Measurements from ENCODE around the gene PTPRCAP. TPM values are rescaled to one million over a fixed set of nuclear protein-coding genes. Genes with fewer than 3 reads are reported as not detected.
"Not testable (repeated sequence)": the region's sequence is repeated elsewhere in the genome, so short reads cannot be mapped to it uniquely, and the experiment has no call there.

The PTPRCAP gene
- polyA plus RNA-seq, 1 donor from 2014 or later, result 3.4 TPM

- Histone ChIP-seq H3K9me3 (ENCODE audit: low read length) (no peaks in the 10 kb centered on the region), H3K27me3 (ENCODE audit: insufficient read depth, low read depth, low read length) (no peaks in the 10 kb centered on the region), H3K4me2 (ENCODE audit: low read length) (no peak overlapping the region), H3K36me3 (ENCODE audit: insufficient read depth, low read length) (no peaks in the 10 kb centered on the region), H2AFZ (ENCODE audit: low read depth, low read length) (no peak overlapping the region), H3K4me3 (ENCODE audit: low read length) (no peak overlapping the region), H3K79me2 (replicated peaks; ENCODE audit: insufficient read depth, low read length) (no peaks in the 10 kb centered on the region), H3K9ac (ENCODE audit: low read length) (no peak overlapping the region), H3K27ac (ENCODE audit: low read length) (no peak overlapping the region), H3K9me2 (ENCODE audit: insufficient read depth, low read length) (no peaks in the 10 kb centered on the region), H3F3A (ENCODE audit: insufficient read depth, low read length, poor library complexity, severe bottlenecking) (no peaks in the 10 kb centered on the region), H4K20me1 (ENCODE audit: insufficient read depth) (no peaks in the 10 kb centered on the region)
- TF ChIP-seq POLR2AphosphoS5 (IDR thresholded peaks at IDR 0.05), result no peak
- TF ChIP-seq CTCF (IDR thresholded peaks at IDR 0.05; ENCODE audit: poor library complexity, severe bottlenecking), result no peak
- no peak for TF ChIP-seq REST (IDR thresholded peaks at IDR 0.05; ENCODE audit: borderline replicate concordance)
- no peak for TF ChIP-seq RAD21 (conservative IDR thresholded peaks at IDR 0.05)
- no peak for TF ChIP-seq TAF1 (IDR thresholded peaks at IDR 0.05; ENCODE audit: low read depth)
- no peak for TF ChIP-seq SMC3 (conservative IDR thresholded peaks at IDR 0.05; ENCODE audit: poor library complexity)
- TF ChIP-seq MXI1 (conservative IDR thresholded peaks at IDR 0.05; ENCODE audit: poor library complexity, severe bottlenecking), result no peak
- TF ChIP-seq EP300 (conservative IDR thresholded peaks at IDR 0.05; ENCODE audit: poor library complexity, severe bottlenecking), result no peak
- no peak for TF ChIP-seq EZH2 (IDR thresholded peaks at IDR 0.05; ENCODE audit: borderline replicate concordance, insufficient read depth, low read length, poor library complexity, severe bottlenecking)
Observed at GRCh38 chr11:67466367-67466766, 28.9 kb upstream of the PTPRCAP start.

GRCh38 chr11:67465530-67465929 is 28.0 kb upstream of the PTPRCAP start:
- H3K4me3 ChIP-seq (ENCODE audit: low read length), result peak overlapping the region; percentile 71
- not testable (repeated sequence) for H4K20me1 ChIP-seq (ENCODE audit: insufficient read depth); H3K36me3 ChIP-seq (ENCODE audit: insufficient read depth, low read length); H3K9me2 ChIP-seq (ENCODE audit: insufficient read depth, low read length); H3F3A ChIP-seq (ENCODE audit: insufficient read depth, low read length, poor library complexity, severe bottlenecking); H3K27me3 ChIP-seq (ENCODE audit: insufficient read depth, low read depth, low read length); H3K27ac ChIP-seq (ENCODE audit: low read length); H3K4me2 ChIP-seq (ENCODE audit: low read length); H3K79me2 ChIP-seq (replicated peaks; ENCODE audit: insufficient read depth, low read length); H2AFZ ChIP-seq (ENCODE audit: low read depth, low read length); H3K9me3 ChIP-seq (ENCODE audit: low read length)
- peak overlapping the region; percentile 75 for H3K9ac ChIP-seq (ENCODE audit: low read length)

GRCh38 chr11:67465189-67465510 is 27.7 kb upstream of the PTPRCAP start:
- Histone ChIP-seq H3K9ac (ENCODE audit: low read length) (peak overlapping the region; percentile 75), H3K79me2 (replicated peaks; ENCODE audit: insufficient read depth, low read length) (no peaks in the 10 kb centered on the region), H3K4me3 (ENCODE audit: low read length) (peak overlapping the region; percentile 71), H3K27ac (ENCODE audit: low read length) (peak overlapping the region; percentile 56), H3K9me2 (ENCODE audit: insufficient read depth, low read length) (no peaks in the 10 kb centered on the region), H3K9me3 (ENCODE audit: low read length) (no peaks in the 10 kb centered on the region), H3K27me3 (ENCODE audit: insufficient read depth, low read depth, low read length) (no peaks in the 10 kb centered on the region), H3K4me2 (ENCODE audit: low read length) (no peak overlapping the region), H2AFZ (ENCODE audit: low read depth, low read length) (peak overlapping the region; percentile 65), H3F3A (ENCODE audit: insufficient read depth, low read length, poor library complexity, severe bottlenecking) (no peaks in the 10 kb centered on the region), H4K20me1 (ENCODE audit: insufficient read depth) (no peaks in the 10 kb centered on the region), H3K36me3 (ENCODE audit: insufficient read depth, low read length) (no peaks in the 10 kb centered on the region)
- no peak for TF ChIP-seq EZH2 (IDR thresholded peaks at IDR 0.05; ENCODE audit: borderline replicate concordance, insufficient read depth, low read length, poor library complexity, severe bottlenecking)
- TF ChIP-seq MXI1 (conservative IDR thresholded peaks at IDR 0.05; ENCODE audit: poor library complexity, severe bottlenecking), result no peak
- TF ChIP-seq TAF1 (IDR thresholded peaks at IDR 0.05; ENCODE audit: low read depth), result no peak
- TF ChIP-seq POLR2AphosphoS5 (IDR thresholded peaks at IDR 0.05), result no peak
- no peak for TF ChIP-seq REST (IDR thresholded peaks at IDR 0.05; ENCODE audit: borderline replicate concordance)
- no peak for TF ChIP-seq RAD21 (conservative IDR thresholded peaks at IDR 0.05)
- no peak for TF ChIP-seq EP300 (conservative IDR thresholded peaks at IDR 0.05; ENCODE audit: poor library complexity, severe bottlenecking)
- TF ChIP-seq SMC3 (conservative IDR thresholded peaks at IDR 0.05; ENCODE audit: poor library complexity), result no peak
- no peak for TF ChIP-seq CTCF (IDR thresholded peaks at IDR 0.05; ENCODE audit: poor library complexity, severe bottlenecking)

All from neural cell (in vitro differentiated cells).